Neutrophil (primary cell): ENCODE results near the gene EVA1A.

Source experiments
- H3K27ac ChIP-seq: fragments of 200-600 bp; sonication (generic); 2 replicates; pipeline ENCODE4 v1.5.1; 2016; ENCODE audit warnings: mild to moderate bottlenecking, moderate library complexity
- H3K27me3 ChIP-seq: fragments of 200-600 bp; sonication (generic); 2 replicates; pipeline ENCODE4 v1.6.0; 2016; ENCODE audit warnings: mild to moderate bottlenecking
- H3K36me3 ChIP-seq: fragments of 200-600 bp; sonication (generic); 2 replicates; pipeline ENCODE4 v1.5.1; 2017
- H3K4me1 ChIP-seq, 2 experiments: fragments of 200-600 bp in 1 of 2; sonication (generic) in 1 of 2; 1 replicate in 1 of 2; 2 replicates in 1 of 2; pipeline versions ENCODE4 v1.5.1 to v1.6.1; 2013 to 2016; ENCODE audit warnings: low read depth in 1 of 2, low read length in 1 of 2, mild to moderate bottlenecking in 1 of 2, moderate library complexity in 1 of 2; ENCODE audit not compliant: control insufficient read depth in 1 of 2, insufficient read depth in 1 of 2
- H3K4me3 ChIP-seq, 2 experiments: fragments of 200-600 bp in 1 of 2; sonication (generic) in 1 of 2; 1 replicate in 1 of 2; 2 replicates in 1 of 2; pipeline ENCODE4 v1.5.1; 2013 to 2016; ENCODE audit warnings: low read depth in 1 of 2, low read length in 1 of 2, mild to moderate bottlenecking in 1 of 2, moderate library complexity in 1 of 2
- H3K9me3 ChIP-seq: fragments of 200-600 bp; sonication (generic); 2 replicates; pipeline ENCODE4 v1.5.1; 2016
- CTCF ChIP-seq: fragments of 200-600 bp; sonication (generic); IDR thresholded peaks from 2 replicates; pipeline ENCODE4 v1.5.1; 2016; ENCODE audit warnings: antibody characterized with exemption

The EVA1A gene

GRCh38 chr2:75521225-75521872, 39.4 kb downstream of the EVA1A start:
- Histone ChIP-seq H3K36me3 (no peaks in the 10 kb centered on the region), H3K4me1 (peaks cover 0 to 7% of the 10 kb centered on the region in 2 experiments), H3K27ac (no peak overlapping the region), H3K9me3 (no peaks in the 10 kb centered on the region), H3K4me3 (no peak overlapping the region), H3K27me3 (no peaks in the 10 kb centered on the region)
- no peak for TF ChIP-seq CTCF

GRCh38 chr2:75519843-75520242, 40.9 kb downstream of the EVA1A start:
- no peaks in the 10 kb centered on the region for H3K36me3 ChIP-seq
- TF ChIP-seq CTCF: no peak

GRCh38 chr2:75518638-75519465, 41.9 kb downstream of the EVA1A start:
- Histone ChIP-seq H3K27ac (no peak overlapping the region), H3K9me3 (no peaks in the 10 kb centered on the region)
- TF ChIP-seq CTCF: no peak

More at GRCh38 chr2:75519843-75520242, 40.9 kb downstream of the EVA1A start:
- H3K9me3 ChIP-seq: no peaks in the 10 kb centered on the region
- H3K4me3 ChIP-seq: no peak overlapping the region
- no peak overlapping the region for H3K27ac ChIP-seq
- H3K27me3 ChIP-seq: no peaks in the 10 kb centered on the region
- H3K4me1 ChIP-seq: no peaks in the 10 kb centered on the region

DNA sequence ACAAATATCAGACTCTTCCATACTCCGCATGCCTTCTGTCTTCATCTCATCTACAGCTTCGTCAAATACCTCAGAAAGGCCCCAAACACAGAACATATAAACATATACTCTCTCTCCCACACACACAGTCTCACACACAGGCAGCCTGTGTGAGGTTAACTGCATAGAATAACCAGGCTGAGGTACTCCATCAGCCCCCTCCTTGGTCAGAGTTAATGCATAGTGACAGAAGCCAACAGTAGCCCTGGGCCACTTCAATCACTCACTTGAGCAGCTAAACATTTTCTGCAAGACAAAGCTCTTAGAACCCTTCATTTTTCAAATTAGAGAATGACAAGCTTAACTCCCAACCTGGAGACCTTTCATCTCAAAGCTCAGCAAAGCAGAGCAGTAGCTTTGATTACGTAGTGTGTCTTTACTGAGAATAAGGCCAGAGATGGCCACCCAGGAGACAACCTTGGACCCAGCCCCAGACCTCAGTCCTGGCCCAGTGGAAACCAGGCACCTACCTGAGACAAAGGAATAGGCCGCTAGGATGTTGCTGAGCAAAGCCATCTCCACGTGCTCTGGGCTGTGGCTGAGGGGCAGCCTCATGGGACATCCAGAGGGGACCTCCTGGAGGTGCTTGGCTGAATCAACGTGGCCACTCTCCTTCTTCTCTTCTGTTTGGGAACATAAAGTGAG, 43.0 kb downstream of the EVA1A start:
- Histone ChIP-seq H3K27ac (no peak overlapping the region), H3K4me3 (no peak overlapping the region), H3K36me3 (no peaks in the 10 kb centered on the region), H3K27me3 (no peaks in the 10 kb centered on the region), H3K4me1 (no peaks in the 10 kb centered on the region), H3K9me3 (no peaks in the 10 kb centered on the region)
- TF ChIP-seq CTCF: no peak

More at GRCh38 chr2:75518638-75519465, 41.9 kb downstream of the EVA1A start:
- Histone ChIP-seq H3K4me3 (no peak overlapping the region), H3K27me3 (no peaks in the 10 kb centered on the region), H3K4me1 (no peaks in the 10 kb centered on the region), H3K36me3 (no peaks in the 10 kb centered on the region)

GRCh38 chr2:75516378-75517360, 44.1 kb downstream of the EVA1A start:
- Histone ChIP-seq H3K9me3 (no peaks in the 10 kb centered on the region), H3K27ac (no peak overlapping the region), H3K4me3 (no peak overlapping the region), H3K36me3 (no peaks in the 10 kb centered on the region), H3K27me3 (no peaks in the 10 kb centered on the region), H3K4me1 (no peaks in the 10 kb centered on the region)
- TF ChIP-seq CTCF: no peak
